C4-2B (cell line): ENCODE data around the gene NPY4R.
"Not testable (repeated sequence)": the region's sequence is repeated elsewhere in the genome, so short reads cannot be mapped to it uniquely, and the experiment has no call there.

Experiments used
- CTCF ChIP-seq: fragments of 450-650 bp; conservative IDR thresholded peaks from 2 replicates; pipeline ENCODE4 v1.5.1; 2017; ENCODE audit warnings: mild to moderate bottlenecking
- ZFX ChIP-seq: fragments of 450-650 bp; IDR thresholded peaks from 2 replicates; pipeline ENCODE4 v1.6.1; 2017

GRCh38 chr10:46474746-46475320, 9.1 kb upstream of the NPY4R start:
- TF ChIP-seq CTCF, ZFX: not testable (repeated sequence)
